ENCODE data around the gene NRL.

Gene NRL

DNA sequence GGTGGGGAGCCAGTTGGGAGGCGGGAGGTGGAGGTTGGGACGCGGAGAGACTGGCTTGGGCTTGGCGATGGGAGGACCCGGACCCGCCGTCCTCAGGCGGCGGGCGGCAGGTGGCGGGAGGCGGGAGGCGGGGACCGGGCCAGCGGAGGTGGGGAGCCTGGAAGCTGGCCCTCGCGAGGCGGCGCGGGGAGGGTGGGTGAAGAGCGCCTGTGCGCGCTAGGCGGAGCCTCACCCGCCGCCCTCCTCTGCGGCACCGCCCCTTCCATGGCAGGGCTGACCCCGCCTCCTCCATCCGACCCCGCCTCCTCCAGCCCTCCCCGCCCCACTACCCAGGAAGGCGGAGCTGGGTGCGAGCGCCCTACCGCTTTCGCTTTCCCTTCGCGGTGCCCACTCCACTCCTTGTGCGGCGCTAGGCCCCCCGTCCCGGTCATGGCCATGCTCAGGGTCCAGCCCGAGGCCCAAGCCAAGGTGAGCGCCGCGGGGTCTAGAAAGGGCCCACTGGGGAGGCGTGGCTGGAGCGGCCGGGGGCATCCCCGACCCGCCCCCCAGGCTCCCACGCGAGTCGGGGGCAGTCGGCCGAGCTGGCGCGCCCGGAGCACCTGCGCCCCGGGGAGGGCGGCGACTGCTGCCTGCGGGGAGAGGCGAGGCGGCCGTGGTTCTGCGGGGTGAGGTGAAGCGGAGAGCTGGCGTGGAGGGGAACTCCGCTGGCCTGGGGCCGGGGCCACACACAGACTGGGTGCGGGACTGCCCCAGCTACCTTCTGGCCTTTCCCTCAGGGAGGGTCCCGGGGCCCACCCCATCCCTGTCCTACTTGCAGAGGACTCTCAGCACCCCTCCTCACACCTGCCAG, 21.3 kb upstream of the NRL start, which contains the start of gene PSME1:
Gene PSME1, plus strand, starts transcription at position 361 of the 850 bp plus-strand sequence. Its CDS starts 69 bp downstream, at position 430.
- DNase-seq, result peak; percentile 95
- Histone ChIP-seq H3K4me3 (ENCODE audit: low read depth, low read length) (peak within 1 kb of the TSS; percentile 74), H3K27me3 (ENCODE audit: insufficient read depth, low read depth, severe bottlenecking) (no peaks in the 10 kb centered on the region), H3K9me3 (ENCODE audit: severe bottlenecking) (no peaks in the 10 kb centered on the region), H3K27ac (peak within 1 kb of the TSS; percentile 76), H3K36me3 (peaks cover 28% of the 10 kb centered on the region)
- no peak for TF ChIP-seq CTCF (IDR thresholded peaks at IDR 0.05; ENCODE audit: low read depth, low read length)

DNA sequence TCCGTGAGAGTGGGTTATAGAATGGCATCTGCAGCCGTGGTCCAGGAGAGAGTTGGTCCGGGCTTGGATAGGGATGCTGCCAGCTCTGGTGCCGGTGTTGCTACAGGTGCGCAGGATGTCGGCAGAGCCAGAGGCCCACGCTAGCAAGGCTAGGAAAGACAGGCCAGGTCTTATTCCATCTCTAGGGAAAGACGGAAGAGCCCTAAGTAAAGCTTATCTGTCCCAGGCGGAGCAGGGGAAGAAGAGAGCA, 20.8 kb upstream of the NRL start:
- no peaks in the 10 kb centered on the region for H3K27me3 ChIP-seq (ENCODE audit: insufficient read depth, low read depth, severe bottlenecking)
- H3K36me3 ChIP-seq, result peaks cover 26% of the 10 kb centered on the region
- no peak for TF ChIP-seq CTCF (IDR thresholded peaks at IDR 0.05; ENCODE audit: low read depth, low read length)
- H3K27ac ChIP-seq, result peak overlapping the region; percentile 76
- no peak for DNase-seq
- peak overlapping the region; percentile 44 for H3K4me3 ChIP-seq (ENCODE audit: low read depth, low read length)
- no peaks in the 10 kb centered on the region for H3K9me3 ChIP-seq (ENCODE audit: severe bottlenecking)

DNA sequence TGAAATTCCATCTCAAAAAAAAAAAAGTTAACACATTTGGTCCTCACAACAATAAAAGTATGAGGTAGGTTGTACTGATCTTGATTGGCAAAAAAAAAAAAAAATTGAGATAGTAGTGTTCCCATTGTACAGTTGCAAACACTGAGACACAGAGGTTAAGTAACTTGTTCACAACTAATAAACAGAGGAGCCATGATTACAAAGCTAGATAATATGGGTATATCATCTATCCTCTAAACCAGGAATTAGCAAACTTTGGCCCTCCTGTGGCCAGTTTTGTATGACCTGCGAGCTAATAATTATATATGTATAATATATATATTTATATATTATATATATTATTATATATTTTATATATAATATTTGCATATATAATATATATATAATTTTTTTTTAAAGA, 19.0 kb upstream of the NRL start:
- H3K27me3 ChIP-seq (ENCODE audit: insufficient read depth, low read depth, severe bottlenecking), result no peaks in the 10 kb centered on the region
- peaks cover 14% of the 10 kb centered on the region for H3K36me3 ChIP-seq
- no peaks in the 10 kb centered on the region for H3K9me3 ChIP-seq (ENCODE audit: severe bottlenecking)
- no peak for DNase-seq
- TF ChIP-seq CTCF (IDR thresholded peaks at IDR 0.05; ENCODE audit: low read depth, low read length), result no peak
- H3K27ac ChIP-seq, result no peak overlapping the region
- no peak overlapping the region for H3K4me3 ChIP-seq (ENCODE audit: low read depth, low read length)

DNA sequence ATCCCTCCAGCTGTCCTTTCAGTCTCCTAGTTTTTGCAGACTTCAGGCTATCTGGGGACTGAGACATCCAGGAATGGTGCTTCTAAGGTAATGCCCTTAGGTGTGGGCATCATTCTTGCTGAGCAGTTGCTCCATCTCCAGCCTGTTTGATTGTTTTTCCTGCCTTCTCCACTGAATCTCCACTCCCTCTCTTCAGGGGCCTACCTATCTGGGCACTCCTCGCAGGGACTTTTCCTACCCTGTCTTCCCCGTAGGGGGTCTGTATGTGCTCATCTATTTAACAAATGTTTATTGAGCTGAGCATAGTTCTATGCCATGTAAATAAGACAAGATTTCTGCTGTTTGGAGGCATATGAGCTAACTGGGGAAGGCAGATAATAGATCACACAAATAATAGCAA, 18.2 kb upstream of the NRL start:
- no peaks in the 10 kb centered on the region for H3K9me3 ChIP-seq (ENCODE audit: severe bottlenecking)
- no peak overlapping the region for H3K27ac ChIP-seq
- H3K27me3 ChIP-seq (ENCODE audit: insufficient read depth, low read depth, severe bottlenecking), result no peaks in the 10 kb centered on the region
- peaks cover 6% of the 10 kb centered on the region for H3K36me3 ChIP-seq
- H3K4me3 ChIP-seq (ENCODE audit: low read depth, low read length), result no peak overlapping the region
- no peak for TF ChIP-seq CTCF (IDR thresholded peaks at IDR 0.05; ENCODE audit: low read depth, low read length)
- DNase-seq, result no peak

- H3K27me3 ChIP-seq (ENCODE audit: insufficient read depth, low read depth, severe bottlenecking), result no peaks in the 10 kb centered on the region
- no peaks in the 10 kb centered on the region for H3K36me3 ChIP-seq
- TF ChIP-seq CTCF (IDR thresholded peaks at IDR 0.05; ENCODE audit: low read depth, low read length), result no peak
- no peak for DNase-seq
- no peak overlapping the region for H3K4me3 ChIP-seq (ENCODE audit: low read depth, low read length)
- no peak overlapping the region for H3K27ac ChIP-seq
- H3K9me3 ChIP-seq (ENCODE audit: severe bottlenecking), result no peaks in the 10 kb centered on the region
Observed at GRCh38 chr14:24132061-24132685, 17.4 kb upstream of the NRL start.

All from WERI-Rb-1 (cell line).